IMR-90 (cell line): ENCODE data around the gene FAM83G. TPM values are rescaled to one million over a fixed set of nuclear protein-coding genes. Genes with fewer than 3 reads are reported as not detected.

ENCODE experiments used
- ATAC-seq: fragments of 200-7000 bp; cut with Tn5 transposase; 2 replicates; pipeline ENCODE4 v1.9.1; 2020; ENCODE audit warnings: low read depth, mild to moderate bottlenecking, moderate library complexity
- BruUV-seq: library from RNA; stranded (reverse); fragments of 400-500 nt; replicated peaks from 2 replicates; lab custom pipeline; 2021; lab: Mats Ljungman, UMichigan
- CTCF ChIA-PET: fragments of 300-600 bp; formaldehyde crosslinking; extraction: SDS; loops from one replicate; lab custom pipeline; 2021; ENCODE audit warnings: antibody characterized with exemption; lab: Yijun Ruan, JAX
- POLR2A ChIA-PET: fragments of 300-600 bp; sonication (Branson Sonifier 250); formaldehyde crosslinking; loops from one replicate; lab custom pipeline; 2022; ENCODE audit warnings: antibody characterized with exemption; ENCODE audit not compliant: unreplicated experiment; lab: Charles Lee
- DNase-seq: peaks from one replicate; pipeline ENCODE4 v3.0.0; 2013
- H2AFZ ChIP-seq: replicated peaks from 2 replicates; pipeline ENCODE3; 2013; ENCODE audit warnings: low read length, mild to moderate bottlenecking; ENCODE audit not compliant: poor library complexity
- H2AK5ac ChIP-seq: 2 replicates; pipeline ENCODE4 v1.6.1; 2013; ENCODE audit warnings: low read depth, low read length, inconsistent platforms
- H2AK9ac ChIP-seq: replicated peaks from 2 replicates; pipeline ENCODE3; 2013; ENCODE audit warnings: mild to moderate bottlenecking, low read depth, low read length, moderate library complexity; ENCODE audit not compliant: poor library complexity
- H2BK120ac ChIP-seq: 2 replicates; pipeline ENCODE4 v1.6.1; 2013; ENCODE audit warnings: low read depth, low read length, inconsistent platforms
- H2BK15ac ChIP-seq: 3 replicates; pipeline ENCODE4 v1.6.1; 2013; ENCODE audit warnings: low read depth, low read length, inconsistent platforms
- H2BK20ac ChIP-seq: 2 replicates; pipeline ENCODE4 v1.6.1; 2013; ENCODE audit warnings: low read depth, mild to moderate bottlenecking, inconsistent platforms, low read length, moderate library complexity
- H2BK5ac ChIP-seq: 2 replicates; pipeline ENCODE4 v1.6.1; 2013; ENCODE audit warnings: mild to moderate bottlenecking, low read depth, low read length, inconsistent platforms; ENCODE audit not compliant: poor library complexity, severe bottlenecking
- H3K14ac ChIP-seq: replicated peaks from 2 replicates; pipeline ENCODE4 v1.6.1; 2013; ENCODE audit warnings: low read depth, low read length, inconsistent platforms
- H3K18ac ChIP-seq: 2 replicates; pipeline ENCODE4 v1.6.1; 2013; ENCODE audit warnings: low read depth, low read length, control low read depth
- H3K23ac ChIP-seq: 2 replicates; pipeline ENCODE4 v1.6.1; 2013; ENCODE audit warnings: low read depth, low read length, inconsistent platforms
- H3K27ac ChIP-seq: 2 replicates; pipeline ENCODE4 v1.5.1; 2013; ENCODE audit warnings: mild to moderate bottlenecking, control low read depth, low read length; ENCODE audit not compliant: insufficient read depth
- H3K27me3 ChIP-seq: 2 replicates; pipeline ENCODE4 v1.6.1; 2013; ENCODE audit warnings: low read length; ENCODE audit not compliant: control insufficient read depth, insufficient read depth
- H3K36me3 ChIP-seq: 2 replicates; pipeline ENCODE4 v1.6.1; 2013; ENCODE audit warnings: low read length, mixed read lengths; ENCODE audit not compliant: control insufficient read depth, insufficient read depth
- H3K4ac ChIP-seq: 2 replicates; pipeline ENCODE4 v1.6.1; 2013; ENCODE audit warnings: low read depth, low read length, inconsistent platforms
- H3K4me1 ChIP-seq: 2 replicates; pipeline ENCODE4 v1.6.1; 2013; ENCODE audit warnings: low read length, mixed read lengths; ENCODE audit not compliant: control insufficient read depth, insufficient read depth
- H3K4me2 ChIP-seq: 2 replicates; pipeline ENCODE4 v1.6.1; 2013; ENCODE audit warnings: low read depth, mild to moderate bottlenecking, control low read depth, low read length, moderate library complexity
- H3K4me3 ChIP-seq: 2 replicates; pipeline ENCODE4 v1.5.1; 2013; ENCODE audit warnings: low read depth, mild to moderate bottlenecking, control low read depth, low read length, moderate library complexity; ENCODE audit not compliant: insufficient read depth
- H3K56ac ChIP-seq: 2 replicates; pipeline ENCODE4 v1.6.1; 2013; ENCODE audit warnings: low read length, inconsistent platforms; ENCODE audit not compliant: insufficient read depth; ENCODE audit errors: extremely low read depth
- H3K79me1 ChIP-seq, 2 experiments: 2 replicates each; pipeline ENCODE4 v1.6.1; 2013; ENCODE audit warnings: low read length in 2 of 2, inconsistent platforms in 1 of 2, low read depth in 1 of 2
- H3K9ac ChIP-seq: 2 replicates; pipeline ENCODE4 v1.6.1; 2013; ENCODE audit warnings: low read depth, low read length, control low read depth
- H3K9me1 ChIP-seq: 2 replicates; pipeline ENCODE4 v1.6.1; 2013; ENCODE audit warnings: low read length, inconsistent platforms; ENCODE audit not compliant: insufficient read depth
- H3K9me3 ChIP-seq: 2 replicates; pipeline ENCODE4 v1.6.1; 2013; ENCODE audit warnings: low read length; ENCODE audit not compliant: control insufficient read depth, insufficient read depth
- H4K20me1 ChIP-seq: 2 replicates; pipeline ENCODE4 v1.6.1; 2013; ENCODE audit warnings: low read length, inconsistent platforms; ENCODE audit not compliant: insufficient read depth
- H4K5ac ChIP-seq: 2 replicates; pipeline ENCODE4 v1.6.1; 2013; ENCODE audit warnings: mild to moderate bottlenecking, low read depth, low read length, control low read depth
- H4K8ac ChIP-seq, 2 experiments: 2 replicates each; pipeline ENCODE4 v1.6.1; 2013; ENCODE audit warnings: low read depth in 2 of 2, low read length in 2 of 2, control low read depth in 1 of 2, inconsistent platforms in 1 of 2
- H4K91ac ChIP-seq: 2 replicates; pipeline ENCODE4 v1.6.1; 2013; ENCODE audit warnings: low read depth, low read length, inconsistent platforms; ENCODE audit not compliant: insufficient read depth
- FOS ChIP-seq: fragments of 150-350 bp; IDR thresholded peaks from 2 replicates; pipeline ENCODE4 v1.6.1; 2016; ENCODE audit warnings: low read depth, low read length
- MAFK ChIP-seq: IDR thresholded peaks from 2 replicates; pipeline ENCODE4 v1.6.1; 2012; ENCODE audit warnings: low read depth, low read length, improper control_type of control experiment
- MAZ ChIP-seq: IDR thresholded peaks from 2 replicates; pipeline ENCODE4 v1.6.1; 2012; ENCODE audit warnings: low read depth, mild to moderate bottlenecking, low read length, improper control_type of control experiment, moderate library complexity, borderline replicate concordance
- POLR2A ChIP-seq: IDR thresholded peaks from 2 replicates; pipeline ENCODE4 v1.6.1; 2012; ENCODE audit warnings: mild to moderate bottlenecking, low read depth, low read length
- RAD21 ChIP-seq: IDR thresholded peaks from 2 replicates; pipeline ENCODE4 v1.6.1; 2012; ENCODE audit warnings: low read length, improper control_type of control experiment
- WGBS, 2 experiments: methylation state at CpG; one replicate each; pipeline versions ENCODE4 v1.1.5 to v1.1.7; 2013; ENCODE audit warnings: missing lambda C conversion rate in 2 of 2; ENCODE audit not compliant: insufficient read length in 1 of 2; ENCODE audit errors: extremely low coverage in 2 of 2; 5-methylcytosine and 5-hydroxymethylcytosine counted together
- dilution Hi-C: fragments of 300-500 bp; cut with HindIII; formaldehyde crosslinking; loops from one replicate; pipeline ENCODE4 v1.14.3; 2018; ENCODE audit warnings: low sequenced_read_pairs; ENCODE audit not compliant: unreplicated experiment
- in situ Hi-C: fragments of 300-500 bp; cut with MboI; formaldehyde crosslinking; loops from 3 replicates; pipeline ENCODE4 v1.14.3; 2019; ENCODE audit warnings: low sequenced_read_pairs, inconsistent platforms, mixed read lengths
- intact Hi-C: fragments of 100-400 bp; cut with micrococcal nuclease; formaldehyde crosslinking; loops from 2 replicates; pipeline ENCODE4 v1.10.0; 2022
- polyA plus RNA-seq, 3 experiments: library from polyadenylated mRNA; depleted of rRNA; stranded (reverse); fragments of >200 nt; gene quantifications; 2 replicates each; pipeline ENCODE4 v1.2.3, GENCODE V29; 2012; ENCODE audit warnings: low replicate concordance in 1 of 3
- total RNA-seq: library from RNA; depleted of rRNA; stranded (reverse); fragments of >200 nt; gene quantifications from 2 replicates; pipeline ENCODE4 v1.2.3, GENCODE V29; 2012

Gene FAM83G
- total and polyA plus RNA-seq, 2 of the 4 experiments (the other 2 are of a cell fraction), result 9.5 to 12.6 TPM

GRCh38 chr17:18999911-19000310 lies 4.7 kb downstream of the FAM83G start (continued):
- TF ChIP-seq MAZ (no peak), FOS (no peak)

GRCh38 chr17:18999394-18999793 lies 5.2 kb downstream of the FAM83G start:
- Histone ChIP-seq H3K14ac (no peak overlapping the region), H3K18ac (no peak overlapping the region), H2AK5ac (no peak overlapping the region; the same call in 1 of the 2 replicates), H4K20me1 (peaks cover 45% of the 10 kb centered on the region), H4K91ac (no peak overlapping the region), H3K4me3 (no peak overlapping the region), H3K4me2 (no peak overlapping the region), H2BK5ac (no peak overlapping the region), H3K9me1 (peaks cover 4% of the 10 kb centered on the region; the same call in 1 of the 2 replicates), H3K56ac (no peak overlapping the region), H3K36me3 (peaks cover 15% of the 10 kb centered on the region), H2BK15ac (no peak overlapping the region), H3K27ac (no peak overlapping the region), H3K4ac (no peak overlapping the region), H2BK20ac (no peak overlapping the region), H2AFZ (no peak overlapping the region), H3K27me3 (no peaks in the 10 kb centered on the region), H3K23ac (no peak overlapping the region), H4K5ac (no peak overlapping the region), H3K9me3 (peaks cover 6% of the 10 kb centered on the region), H4K8ac (no peak overlapping the region), H2AK9ac (no peak overlapping the region), H2BK120ac (no peak overlapping the region), H3K79me1 (peaks cover 22 to 87% of the 10 kb centered on the region in 2 experiments; a peak in 3 of 4 replicates), H3K4me1 (peaks cover 29% of the 10 kb centered on the region), H3K9ac (no peak overlapping the region)
- in situ Hi-C loops (no loop called here), intact Hi-C loops (no loop called here), dilution Hi-C loops (no loop called here)
- no TSS peak for BruUV-seq
- WGBS, 2 experiments, result 100% methylated on average over 2 of the region's 8 CpGs; no CpG with 5 or more reads in 1 of the 2 experiments
- no peak for ATAC-seq
- ChIA-PET POLR2A (no interaction called here), CTCF (no interaction called here)
- TF ChIP-seq RAD21 (no peak), MAFK (peak; percentile 43; the same call in 1 of the 2 replicates), POLR2A (peak; percentile 10; the same call in 1 of the 2 replicates)
- no peak for DNase-seq
